ENCODE results near the gene RALY.

The RALY gene

DNA sequence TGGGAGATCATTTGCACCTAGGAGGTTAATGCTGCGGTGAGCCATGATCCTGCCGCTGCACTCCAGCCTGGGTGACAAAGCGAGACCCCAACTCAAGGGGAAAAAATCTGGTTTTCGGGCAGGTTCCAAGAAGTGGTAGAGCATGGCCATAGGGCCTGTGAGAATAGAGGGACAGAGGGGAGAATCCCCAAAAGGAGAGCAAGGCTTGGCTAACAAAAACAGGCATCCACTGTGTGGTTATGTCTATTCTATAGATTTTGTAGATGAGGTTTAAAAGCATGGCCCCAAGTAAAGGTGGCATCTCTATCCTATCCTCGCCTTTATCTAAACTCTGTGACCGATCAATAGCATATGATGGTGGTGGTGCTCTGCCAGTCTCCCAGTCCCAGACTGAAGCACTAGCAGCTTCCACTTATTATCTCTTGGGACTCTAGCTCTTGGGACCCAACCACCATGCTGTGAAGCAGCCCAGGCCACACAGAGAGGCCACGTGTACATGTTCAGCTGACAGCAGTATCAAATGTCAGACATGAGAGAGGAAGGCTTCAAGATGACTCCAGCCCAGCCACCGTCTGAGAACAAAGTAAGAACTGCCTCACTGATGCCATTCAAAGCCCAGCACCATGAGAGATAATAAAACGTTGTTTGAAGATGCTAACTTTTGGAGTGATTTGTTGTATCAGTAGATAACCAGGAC lies 90.7 kb downstream of the RALY start:
- peaks cover 32% of the 10 kb centered on the region for H3K36me3 ChIP-seq (ENCODE audit: control insufficient read depth, low read depth, low read length)

DNA sequence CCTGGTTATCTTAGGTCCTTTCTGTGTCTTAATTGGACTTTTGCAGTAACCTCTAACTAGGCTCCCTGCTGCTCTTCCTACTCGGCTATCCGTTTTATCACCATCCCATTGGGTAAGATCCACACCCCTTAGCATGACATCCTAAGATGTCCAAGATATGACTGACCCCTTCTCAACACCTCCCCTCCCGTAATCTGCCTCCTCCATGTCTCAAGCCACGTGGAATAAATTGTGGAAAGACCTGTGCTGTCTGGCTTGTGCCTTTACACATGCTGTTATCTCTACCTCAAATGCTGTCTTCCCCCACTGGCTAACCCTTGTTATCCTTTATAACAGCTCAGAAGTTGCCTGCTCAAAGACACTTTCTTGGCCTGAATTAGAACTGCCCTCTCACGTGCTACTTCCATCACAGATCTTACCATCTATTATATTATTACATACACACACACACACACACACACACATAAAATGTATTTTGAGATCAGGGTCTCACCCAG lies 91.9 kb downstream of the RALY start:
- Histone ChIP-seq H3K27ac (ENCODE audit: low read length) (no peak overlapping the region), H3K36me3 (ENCODE audit: control insufficient read depth, low read depth, low read length) (peaks cover 42% of the 10 kb centered on the region)

More for the DNA sequence above, 90.7 kb downstream of the RALY start:
- no peak overlapping the region for H3K4me3 ChIP-seq (ENCODE audit: low read length)
- H3K4me1 ChIP-seq (ENCODE audit: control insufficient read depth, low read depth, low read length): no peaks in the 10 kb centered on the region
- no peak overlapping the region for H3K9ac ChIP-seq (ENCODE audit: low read length)
- no peaks in the 10 kb centered on the region for H3K9me3 ChIP-seq (ENCODE audit: control insufficient read depth, low read depth, low read length)
- no peaks in the 10 kb centered on the region for H3K27me3 ChIP-seq (ENCODE audit: control insufficient read depth, insufficient read depth, low read length)
- H3K27ac ChIP-seq (ENCODE audit: low read length): no peak overlapping the region

DNA sequence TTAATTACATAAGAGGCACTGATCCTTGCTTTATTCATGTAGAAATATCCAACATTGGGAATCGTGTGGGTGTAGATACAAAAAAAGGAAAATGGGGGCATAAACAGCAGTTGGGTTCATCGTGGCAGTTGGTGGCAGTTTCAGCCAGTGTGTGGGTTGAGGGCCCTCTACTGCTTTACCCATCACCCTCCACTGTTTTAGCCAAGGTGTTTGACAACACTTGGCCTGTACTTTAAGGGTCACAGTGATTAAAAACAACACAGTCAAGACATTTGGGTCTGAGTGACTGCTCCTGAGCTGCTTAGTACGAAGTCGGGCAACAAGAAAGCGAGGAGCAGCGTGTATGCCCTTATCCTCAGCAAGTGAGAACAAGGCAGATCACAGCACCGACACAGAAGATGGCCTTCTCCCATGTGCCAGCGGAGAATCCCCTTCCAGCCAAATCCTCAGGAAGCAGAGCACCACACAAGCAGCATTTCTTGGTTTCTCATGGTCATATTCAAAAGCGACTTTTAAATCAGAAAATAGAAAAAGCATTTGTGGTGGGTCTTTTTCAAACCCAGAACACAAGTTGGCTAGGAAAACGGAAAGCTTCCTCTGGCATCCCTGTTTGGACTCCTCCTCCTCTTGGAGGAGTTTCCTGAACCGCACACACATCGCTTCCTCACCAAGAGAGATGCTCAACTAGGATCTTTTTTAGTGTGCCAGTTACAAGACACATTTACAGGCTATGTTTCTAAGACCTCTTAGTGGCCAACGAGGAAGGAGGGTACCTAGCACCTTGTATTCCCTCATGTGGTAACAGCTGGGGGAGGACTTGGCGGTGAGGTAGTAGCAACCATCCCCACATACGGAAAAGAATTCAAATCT lies 94.8 kb downstream of the RALY start:
- Histone ChIP-seq H3K4me3 (ENCODE audit: low read length) (no peak overlapping the region), H3K9me3 (ENCODE audit: control insufficient read depth, low read depth, low read length) (no peaks in the 10 kb centered on the region), H3K36me3 (ENCODE audit: control insufficient read depth, low read depth, low read length) (peaks cover 64% of the 10 kb centered on the region), H3K27me3 (ENCODE audit: control insufficient read depth, insufficient read depth, low read length) (no peaks in the 10 kb centered on the region), H3K9ac (ENCODE audit: low read length) (no peak overlapping the region), H3K4me1 (ENCODE audit: control insufficient read depth, low read depth, low read length) (no peaks in the 10 kb centered on the region), H3K27ac (ENCODE audit: low read length) (no peak overlapping the region)

More for the DNA sequence above, 91.9 kb downstream of the RALY start:
- H3K4me3 ChIP-seq (ENCODE audit: low read length): no peak overlapping the region
- H3K9me3 ChIP-seq (ENCODE audit: control insufficient read depth, low read depth, low read length): no peaks in the 10 kb centered on the region
- H3K27me3 ChIP-seq (ENCODE audit: control insufficient read depth, insufficient read depth, low read length): no peaks in the 10 kb centered on the region
- no peaks in the 10 kb centered on the region for H3K4me1 ChIP-seq (ENCODE audit: control insufficient read depth, low read depth, low read length)
- no peak overlapping the region for H3K9ac ChIP-seq (ENCODE audit: low read length)

DNA sequence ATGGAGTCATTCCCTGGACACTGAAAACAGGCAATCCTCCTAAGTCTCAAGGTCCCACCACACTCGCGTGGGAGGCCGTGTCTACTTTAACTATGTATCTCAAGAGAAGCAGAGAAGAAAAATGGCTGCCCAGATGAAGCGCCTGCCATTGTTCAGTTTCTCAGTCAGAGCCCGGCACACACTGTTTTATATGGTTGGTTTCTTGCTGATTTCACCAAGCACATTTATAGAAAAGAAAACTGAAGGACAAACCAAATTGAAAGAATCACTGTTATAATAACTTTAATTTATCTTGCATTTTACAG lies 95.4 kb downstream of the RALY start:
- H3K27ac ChIP-seq (ENCODE audit: low read length): no peak overlapping the region
- no peak overlapping the region for H3K4me3 ChIP-seq (ENCODE audit: low read length)
- no peaks in the 10 kb centered on the region for H3K4me1 ChIP-seq (ENCODE audit: control insufficient read depth, low read depth, low read length)
- peaks cover 66% of the 10 kb centered on the region for H3K36me3 ChIP-seq (ENCODE audit: control insufficient read depth, low read depth, low read length)
- H3K9ac ChIP-seq (ENCODE audit: low read length): no peak overlapping the region
- H3K9me3 ChIP-seq (ENCODE audit: control insufficient read depth, low read depth, low read length): no peaks in the 10 kb centered on the region
- no peaks in the 10 kb centered on the region for H3K27me3 ChIP-seq (ENCODE audit: control insufficient read depth, insufficient read depth, low read length)

DNA sequence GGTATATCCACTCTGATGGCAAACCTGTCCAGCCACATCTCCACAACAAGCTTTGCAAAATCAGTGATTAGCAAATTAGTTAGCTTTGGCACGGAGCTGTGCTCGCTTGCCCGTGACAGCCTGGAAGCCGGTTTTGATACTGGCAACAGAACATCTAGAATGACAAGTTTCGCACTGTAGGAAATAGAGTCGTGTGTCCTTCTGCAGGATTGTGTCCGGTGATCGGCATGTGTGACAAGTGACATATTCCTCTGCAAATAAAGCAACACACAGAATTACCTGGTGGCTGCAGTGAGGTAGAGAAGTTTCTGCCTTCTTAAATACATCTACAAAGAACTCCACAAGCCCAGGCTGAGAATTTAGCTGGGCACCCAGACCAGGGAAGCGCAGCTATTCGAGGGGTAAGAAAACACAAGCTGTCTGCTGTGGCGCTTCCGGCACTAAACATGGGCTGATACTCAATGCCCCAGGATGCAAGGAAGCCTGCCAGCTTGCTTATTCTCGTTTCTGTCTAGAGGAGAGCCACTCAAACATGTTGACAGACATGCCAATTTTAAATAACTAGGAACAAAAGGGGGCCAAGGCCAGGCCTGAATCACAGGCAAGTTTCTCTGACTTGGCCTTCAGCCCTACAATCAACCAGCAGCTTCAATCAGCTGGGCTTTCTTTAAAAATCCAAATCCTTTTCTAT lies 96.1 kb downstream of the RALY start:
- Histone ChIP-seq H3K36me3 (ENCODE audit: control insufficient read depth, low read depth, low read length) (peaks cover 72% of the 10 kb centered on the region), H3K4me1 (ENCODE audit: control insufficient read depth, low read depth, low read length) (no peaks in the 10 kb centered on the region), H3K27me3 (ENCODE audit: control insufficient read depth, insufficient read depth, low read length) (no peaks in the 10 kb centered on the region), H3K9ac (ENCODE audit: low read length) (no peak overlapping the region), H3K9me3 (ENCODE audit: control insufficient read depth, low read depth, low read length) (no peaks in the 10 kb centered on the region), H3K4me3 (ENCODE audit: low read length) (no peak overlapping the region), H3K27ac (ENCODE audit: low read length) (no peak overlapping the region)

DNA sequence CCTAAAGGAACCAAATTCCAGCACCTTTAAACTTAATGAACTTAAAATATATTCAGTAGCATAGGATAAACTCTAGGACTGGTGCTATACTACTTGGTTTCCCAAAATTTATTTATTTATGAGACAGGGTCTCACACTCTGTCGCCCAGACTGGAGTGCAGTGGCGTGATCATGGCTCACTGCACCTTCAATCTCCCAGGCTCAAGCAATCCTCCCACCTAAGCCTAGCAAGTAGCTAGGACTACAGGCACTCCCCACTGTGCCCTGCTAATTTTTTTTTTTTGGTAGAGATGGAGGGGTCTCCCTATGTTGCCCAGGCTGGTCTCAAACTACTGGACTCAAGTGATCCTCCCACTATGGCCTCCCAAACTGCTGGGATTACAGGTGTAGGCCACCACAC lies 96.9 kb downstream of the RALY start:
- no peak overlapping the region for H3K9ac ChIP-seq (ENCODE audit: low read length)
- no peak overlapping the region for H3K4me3 ChIP-seq (ENCODE audit: low read length)
- H3K27ac ChIP-seq (ENCODE audit: low read length): no peak overlapping the region
- peaks cover 81% of the 10 kb centered on the region for H3K36me3 ChIP-seq (ENCODE audit: control insufficient read depth, low read depth, low read length)
- H3K27me3 ChIP-seq (ENCODE audit: control insufficient read depth, insufficient read depth, low read length): no peaks in the 10 kb centered on the region
- H3K4me1 ChIP-seq (ENCODE audit: control insufficient read depth, low read depth, low read length): no peaks in the 10 kb centered on the region
- no peaks in the 10 kb centered on the region for H3K9me3 ChIP-seq (ENCODE audit: control insufficient read depth, low read depth, low read length)

DNA sequence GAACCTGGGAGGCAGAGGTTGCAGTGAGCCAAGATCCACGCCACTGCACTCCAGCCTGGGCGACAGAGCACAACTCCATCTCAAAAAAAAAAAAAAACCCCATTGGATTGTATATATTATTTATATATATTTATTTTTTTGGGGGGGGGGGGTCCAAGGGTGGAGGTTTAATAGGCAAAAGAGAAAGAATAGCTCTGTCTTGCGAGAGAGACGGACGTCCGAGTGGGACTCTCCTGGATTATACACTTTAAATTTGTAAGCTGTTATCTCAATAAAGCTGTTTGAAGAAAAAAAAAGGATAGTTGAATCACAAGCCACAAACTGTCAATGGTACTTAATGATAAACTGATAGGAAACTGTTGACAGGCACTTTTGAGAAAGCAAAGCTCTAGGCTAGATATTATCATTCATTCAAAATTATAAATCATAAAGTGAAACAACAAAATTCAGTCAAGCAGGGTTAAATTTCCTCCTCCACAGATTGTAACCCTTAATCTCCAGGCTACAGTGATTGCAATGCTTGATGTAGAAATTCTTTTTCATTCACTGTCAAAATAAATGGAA lies 98.0 kb downstream of the RALY start:
- Histone ChIP-seq H3K36me3 (ENCODE audit: control insufficient read depth, low read depth, low read length) (peaks cover 89% of the 10 kb centered on the region), H3K4me1 (ENCODE audit: control insufficient read depth, low read depth, low read length) (no peaks in the 10 kb centered on the region)

DNA sequence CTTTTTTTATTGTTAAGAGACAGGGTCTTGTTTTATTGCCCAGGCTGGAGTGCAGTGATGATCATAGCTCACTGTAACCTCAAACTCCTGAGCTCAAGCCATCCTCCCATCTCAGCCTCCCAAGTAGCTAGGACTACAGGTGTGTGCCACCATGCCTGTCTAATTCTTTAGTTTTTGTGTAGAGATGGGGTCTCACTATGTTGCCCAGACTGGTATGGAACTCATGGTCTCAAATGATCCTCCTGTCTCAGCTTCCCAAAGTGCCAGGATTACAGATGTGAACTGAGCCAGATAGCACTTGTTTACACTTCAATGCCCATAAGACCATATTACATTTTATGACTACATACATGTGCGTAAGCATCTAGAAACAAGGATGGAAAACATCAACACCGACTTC lies 100.2 kb downstream of the RALY start:
- H3K4me1 ChIP-seq (ENCODE audit: control insufficient read depth, low read depth, low read length): no peaks in the 10 kb centered on the region
- peaks cover 96% of the 10 kb centered on the region for H3K36me3 ChIP-seq (ENCODE audit: control insufficient read depth, low read depth, low read length)
- H3K9me3 ChIP-seq (ENCODE audit: control insufficient read depth, low read depth, low read length): no peaks in the 10 kb centered on the region
- no peaks in the 10 kb centered on the region for H3K27me3 ChIP-seq (ENCODE audit: control insufficient read depth, insufficient read depth, low read length)
- no peak overlapping the region for H3K27ac ChIP-seq (ENCODE audit: low read length)
- H3K9ac ChIP-seq (ENCODE audit: low read length): no peak overlapping the region
- no peak overlapping the region for H3K4me3 ChIP-seq (ENCODE audit: low read length)

More for the DNA sequence above, 98.0 kb downstream of the RALY start:
- no peak overlapping the region for H3K4me3 ChIP-seq (ENCODE audit: low read length)
- H3K9ac ChIP-seq (ENCODE audit: low read length): no peak overlapping the region
- no peaks in the 10 kb centered on the region for H3K9me3 ChIP-seq (ENCODE audit: control insufficient read depth, low read depth, low read length)
- H3K27me3 ChIP-seq (ENCODE audit: control insufficient read depth, insufficient read depth, low read length): no peaks in the 10 kb centered on the region
- H3K27ac ChIP-seq (ENCODE audit: low read length): no peak overlapping the region

DNA sequence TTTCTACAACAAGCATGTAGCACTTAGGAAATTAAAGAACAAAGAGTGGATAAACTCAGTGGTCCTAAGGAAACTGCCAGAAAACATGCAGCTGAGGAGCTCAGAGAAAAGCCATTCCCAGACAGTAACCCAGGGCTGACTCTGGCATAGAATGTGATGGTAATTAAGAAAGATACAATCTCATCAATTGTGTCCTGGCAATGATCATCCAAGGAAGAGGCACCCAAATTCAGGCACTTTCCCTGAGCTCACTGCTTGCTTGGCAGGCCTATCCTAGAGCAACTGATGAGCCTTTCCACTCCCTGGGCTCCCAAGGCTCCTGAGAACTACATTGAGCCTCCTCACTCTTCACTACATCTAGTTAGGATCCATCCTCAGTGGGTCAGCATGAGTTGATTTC lies 102.1 kb downstream of the RALY start:
- H3K9me3 ChIP-seq (ENCODE audit: control insufficient read depth, low read depth, low read length): no peaks in the 10 kb centered on the region

DNA sequence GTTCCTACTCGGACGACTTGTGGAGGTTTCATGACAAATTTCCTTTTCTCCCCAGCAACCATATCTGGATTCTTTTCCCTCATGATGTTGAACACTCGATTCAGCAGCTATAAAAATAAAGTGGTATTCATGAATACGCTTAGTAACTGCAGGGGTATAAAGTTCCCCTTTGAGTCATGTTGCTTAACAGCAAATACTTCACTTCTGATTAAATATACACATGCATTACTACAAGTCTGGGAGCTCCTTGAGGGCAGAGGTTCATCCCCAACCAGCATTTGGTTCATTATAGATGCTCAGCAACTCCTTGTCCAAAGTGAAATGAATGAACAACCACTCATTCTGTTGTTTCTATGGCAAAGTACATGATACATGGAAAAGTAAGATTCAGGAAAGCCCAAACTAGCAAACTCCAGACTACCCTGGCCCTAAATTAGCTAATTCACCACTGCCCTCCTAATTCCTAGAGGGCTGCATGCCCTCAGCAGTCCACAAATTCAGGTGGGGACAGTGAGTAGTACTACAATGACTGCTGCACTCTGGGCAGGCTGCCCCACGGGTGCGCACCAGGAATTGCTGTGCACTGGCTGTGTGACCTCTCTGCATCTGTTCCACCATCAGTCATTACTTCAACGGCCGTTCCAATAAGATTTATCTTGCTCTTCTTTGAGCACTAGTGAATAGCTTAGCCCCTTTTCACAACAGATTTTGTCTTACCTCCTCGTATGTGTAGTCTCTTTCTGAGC lies 103.2 kb downstream of the RALY start:
- Histone ChIP-seq H3K27me3 (ENCODE audit: control insufficient read depth, insufficient read depth, low read length) (no peaks in the 10 kb centered on the region), H3K36me3 (ENCODE audit: control insufficient read depth, low read depth, low read length) (peaks cover 98% of the 10 kb centered on the region), H3K4me3 (ENCODE audit: low read length) (no peak overlapping the region), H3K27ac (ENCODE audit: low read length) (no peak overlapping the region), H3K4me1 (ENCODE audit: control insufficient read depth, low read depth, low read length) (no peaks in the 10 kb centered on the region), H3K9me3 (ENCODE audit: control insufficient read depth, low read depth, low read length) (no peaks in the 10 kb centered on the region), H3K9ac (ENCODE audit: low read length) (no peak overlapping the region)

More for the DNA sequence above, 102.1 kb downstream of the RALY start:
- Histone ChIP-seq H3K4me3 (ENCODE audit: low read length) (no peak overlapping the region), H3K27ac (ENCODE audit: low read length) (no peak overlapping the region), H3K36me3 (ENCODE audit: control insufficient read depth, low read depth, low read length) (peaks cover 95% of the 10 kb centered on the region), H3K9ac (ENCODE audit: low read length) (no peak overlapping the region), H3K27me3 (ENCODE audit: control insufficient read depth, insufficient read depth, low read length) (no peaks in the 10 kb centered on the region), H3K4me1 (ENCODE audit: control insufficient read depth, low read depth, low read length) (no peaks in the 10 kb centered on the region)

DNA sequence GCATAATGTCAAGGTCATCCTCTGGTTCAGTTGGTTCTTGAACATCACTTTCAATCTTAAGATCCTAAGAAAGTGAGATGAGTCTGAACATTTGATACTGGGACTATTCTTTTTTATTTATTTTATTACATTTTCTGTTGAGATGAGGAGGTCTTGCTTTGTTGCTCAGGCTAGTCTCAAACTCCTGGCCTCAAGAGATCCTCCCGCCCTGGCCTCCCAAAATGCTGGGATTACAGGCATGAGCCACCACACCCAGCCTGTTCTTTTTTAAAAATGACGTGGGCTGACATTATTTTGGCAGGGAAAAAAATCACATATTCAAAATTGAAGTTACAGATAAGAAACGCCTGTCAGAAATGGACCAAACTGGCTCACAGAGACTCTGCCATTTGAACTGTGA lies 104.9 kb downstream of the RALY start:
- no peak overlapping the region for H3K4me3 ChIP-seq (ENCODE audit: low read length)
- H3K9me3 ChIP-seq (ENCODE audit: control insufficient read depth, low read depth, low read length): no peaks in the 10 kb centered on the region
- no peak overlapping the region for H3K9ac ChIP-seq (ENCODE audit: low read length)
- peaks cover 98% of the 10 kb centered on the region for H3K36me3 ChIP-seq (ENCODE audit: control insufficient read depth, low read depth, low read length)
- H3K27me3 ChIP-seq (ENCODE audit: control insufficient read depth, insufficient read depth, low read length): no peaks in the 10 kb centered on the region
- no peaks in the 10 kb centered on the region for H3K4me1 ChIP-seq (ENCODE audit: control insufficient read depth, low read depth, low read length)
- H3K27ac ChIP-seq (ENCODE audit: low read length): no peak overlapping the region

Data from iPS-18a (cell line).